GM19395 (cell line): ENCODE results near the gene GOLGA2.
A peak's percentile ranks its signal among the peaks of the same experiment; 100 is the strongest.

Experiments used
- ATAC-seq: cut with Tn5 transposase; IDR thresholded peaks from one replicate; pipeline ENCODE4 v1.9.1; 2021; ENCODE audit warnings: mild to moderate bottlenecking, moderate library complexity; ENCODE audit not compliant: unreplicated experiment

GOLGA2 gene

DNA sequence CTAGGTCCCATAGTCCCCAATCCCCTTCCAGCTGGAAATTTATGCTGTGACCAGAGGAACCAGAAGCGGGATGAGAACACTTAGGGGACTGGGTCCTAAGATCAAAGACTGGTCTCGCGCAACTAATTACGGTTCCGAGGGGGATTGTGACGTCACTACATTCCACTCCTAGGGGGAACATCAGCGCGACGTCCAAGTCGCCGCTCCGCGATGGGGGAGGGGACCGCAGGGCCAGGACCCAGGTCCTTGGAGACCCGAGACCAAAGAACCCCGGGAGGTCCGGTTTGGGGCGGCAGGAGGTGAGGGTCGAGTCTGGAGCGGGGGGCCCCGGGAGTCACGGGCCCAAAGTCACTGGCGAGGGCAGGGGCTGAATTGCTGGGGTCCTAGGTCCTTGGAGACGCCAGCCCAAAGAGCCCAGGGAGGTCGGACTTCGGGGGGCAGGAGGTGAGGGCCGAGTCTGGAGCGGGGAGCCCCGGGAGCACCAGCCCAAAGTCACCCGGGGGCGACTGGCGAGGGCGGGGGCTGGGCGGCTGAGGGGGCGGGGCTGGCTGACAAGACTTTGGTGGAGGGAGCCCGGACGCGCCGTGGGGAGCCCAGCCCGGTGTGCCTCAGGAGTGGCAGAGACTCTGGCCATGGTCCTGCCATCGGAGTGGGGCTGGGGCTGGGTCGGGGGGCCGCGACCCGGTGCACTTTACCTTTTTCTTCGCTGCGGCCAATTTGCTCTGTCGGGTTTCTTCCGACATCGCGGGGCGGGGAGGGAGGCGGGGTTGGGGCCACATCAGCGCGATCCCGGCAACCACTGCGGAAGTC lies at the start of gene GOLGA2:
GOLGA2 (minus strand) TSS at position 810 of the 810 bp plus-strand sequence; CDS start at position 779, 31 bp downstream.
- ATAC-seq: peak; percentile 65

- ATAC-seq: no peak
Observed at GRCh38 chr9:128324401-128324800, 48.6 kb upstream of the GOLGA2 start.

- ATAC-seq: no peak
Observed at GRCh38 chr9:128323791-128324190, 48.0 kb upstream of the GOLGA2 start.

DNA sequence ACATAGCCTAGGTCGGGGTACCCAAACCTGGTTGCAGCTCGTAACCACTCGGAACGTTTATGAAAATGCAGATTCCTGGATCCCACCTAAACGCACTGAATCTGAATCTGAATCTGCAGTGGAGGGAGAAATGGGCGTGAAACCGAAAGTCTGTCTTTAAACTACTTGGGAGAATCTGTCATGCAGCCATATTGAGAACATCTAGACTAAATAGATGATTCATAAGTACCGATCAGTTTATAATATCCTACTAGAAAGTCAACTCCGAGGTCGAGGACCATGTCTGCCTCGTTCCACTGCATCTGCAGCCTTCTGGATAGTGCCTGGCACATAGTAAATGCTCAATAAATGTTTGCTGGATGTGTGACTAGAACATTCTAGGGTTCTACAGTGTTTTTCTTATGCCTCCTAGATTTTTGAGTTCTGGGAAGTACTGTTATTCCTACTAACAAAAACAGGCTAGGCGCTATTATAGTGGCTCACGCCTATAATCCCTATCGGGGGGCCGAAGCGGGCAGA lies 47.5 kb upstream of the GOLGA2 start:
- no peak for ATAC-seq

DNA sequence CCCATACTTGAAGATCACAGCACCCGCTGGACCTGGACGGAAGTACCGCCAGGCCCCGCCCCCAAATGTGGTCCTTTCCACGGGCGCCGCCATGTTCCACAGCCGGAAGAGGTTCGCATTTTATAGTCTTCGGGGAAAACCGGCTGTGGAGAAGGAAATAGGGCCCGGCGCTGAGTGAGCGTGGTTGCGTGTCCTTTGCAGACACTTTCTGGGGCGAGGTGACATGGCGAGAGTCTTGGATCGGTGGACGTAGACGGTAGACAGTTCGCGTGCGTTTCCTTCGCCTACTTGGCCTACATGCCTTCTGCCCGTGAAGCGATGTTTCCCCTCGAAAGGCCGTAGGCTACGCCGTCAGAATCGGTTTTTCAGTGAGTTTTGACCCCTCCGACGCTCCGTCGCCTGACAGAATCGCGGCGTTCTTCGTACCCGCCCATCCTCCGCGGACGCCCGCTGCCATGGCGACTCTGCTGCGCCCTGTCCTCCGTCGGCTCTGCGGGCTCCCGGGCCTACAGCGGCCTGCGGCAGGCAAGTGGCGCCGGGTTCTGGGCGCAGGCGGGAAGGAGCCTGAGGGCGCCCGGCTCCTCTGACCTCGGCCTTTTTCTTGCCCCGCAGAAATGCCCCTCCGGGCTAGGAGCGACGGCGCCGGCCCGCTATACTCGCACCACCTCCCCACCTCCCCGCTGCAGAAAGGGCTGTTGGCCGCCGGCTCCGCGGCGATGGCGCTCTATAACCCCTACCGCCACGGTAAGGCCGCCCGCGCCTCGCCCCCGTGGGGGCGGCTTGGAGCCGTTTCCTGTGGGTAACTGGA lies 46.8 kb upstream of the GOLGA2 start, which contains the start of the genes COQ4 and TRUB2:
COQ4 (plus strand) TSS at position 436 of the 808 bp plus-strand sequence; CDS start at position 456, 20 bp downstream.
TRUB2 (minus strand) TSS at position 44 of the 808 bp plus-strand sequence; CDS start at position 5, 39 bp downstream.
- peak; percentile 85 for ATAC-seq

- ATAC-seq: peak; percentile 6
Observed at GRCh38 chr9:128321879-128322403, 46.1 kb upstream of the GOLGA2 start.

GRCh38 chr9:128321343-128321742 lies 45.5 kb upstream of the GOLGA2 start:
- no peak for ATAC-seq

DNA sequence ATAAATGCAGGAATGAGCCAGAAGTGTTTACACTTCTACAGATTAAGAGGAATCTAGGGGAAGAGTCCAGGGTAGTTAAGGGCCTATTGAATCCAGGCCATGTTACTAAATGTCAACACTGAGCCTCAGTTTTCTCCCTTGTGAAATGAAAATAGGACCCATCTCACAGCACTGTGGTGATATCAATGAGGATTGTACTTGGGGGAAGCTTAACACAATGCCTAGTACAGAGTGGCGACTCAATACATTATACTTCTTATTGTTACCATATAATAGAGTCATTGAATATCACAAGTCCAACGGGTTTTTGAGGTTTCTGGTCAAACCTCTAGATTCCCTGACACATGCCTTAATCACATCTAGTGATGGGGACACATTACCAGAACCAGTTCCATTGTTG lies 41.8 kb upstream of the GOLGA2 start:
- ATAC-seq: no peak

DNA sequence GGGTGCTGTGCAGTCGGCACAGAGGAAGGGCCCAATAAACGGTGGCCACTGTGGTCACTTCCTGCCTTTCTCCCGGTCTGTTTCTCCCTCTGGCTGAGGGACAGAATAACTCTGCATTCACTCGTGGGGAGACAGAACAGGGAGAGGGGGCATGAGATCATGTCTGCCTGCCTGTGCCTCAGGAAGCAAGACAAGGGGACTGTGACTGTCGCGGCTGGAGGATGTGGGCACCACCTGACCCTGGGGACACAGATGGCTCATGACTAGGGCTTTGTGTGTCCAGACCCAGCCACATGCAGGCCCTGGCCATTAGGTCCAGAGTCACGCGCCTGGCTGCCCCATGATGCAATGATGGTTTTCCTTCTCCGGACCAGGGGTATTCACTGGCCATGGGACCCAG lies 40.6 kb upstream of the GOLGA2 start:
- ATAC-seq: no peak

GRCh38 chr9:128314697-128315096 lies 38.9 kb upstream of the GOLGA2 start:
- no peak for ATAC-seq

DNA sequence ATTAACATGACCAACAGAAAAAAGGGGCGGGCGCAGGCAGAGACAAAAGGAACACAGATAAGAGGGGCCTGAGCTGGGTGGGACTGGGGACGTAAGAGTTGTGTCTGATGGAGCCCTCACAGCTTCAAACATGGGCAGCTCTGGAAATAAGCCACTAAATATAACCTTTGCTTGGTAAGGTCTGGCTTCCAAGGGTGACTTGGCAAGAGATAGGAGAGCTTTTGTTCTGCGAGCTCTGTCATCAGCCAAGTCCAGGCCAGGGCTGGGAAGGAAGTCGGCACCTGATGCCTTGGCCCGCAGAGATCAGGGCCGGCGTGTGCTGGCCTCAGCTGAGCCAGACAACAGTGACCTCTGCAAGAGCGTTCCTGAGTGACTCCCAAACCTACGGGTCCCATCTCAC lies 34.7 kb upstream of the GOLGA2 start:
- ATAC-seq: no peak

GRCh38 chr9:128309551-128309950 lies 33.7 kb upstream of the GOLGA2 start:
- ATAC-seq: no peak

DNA sequence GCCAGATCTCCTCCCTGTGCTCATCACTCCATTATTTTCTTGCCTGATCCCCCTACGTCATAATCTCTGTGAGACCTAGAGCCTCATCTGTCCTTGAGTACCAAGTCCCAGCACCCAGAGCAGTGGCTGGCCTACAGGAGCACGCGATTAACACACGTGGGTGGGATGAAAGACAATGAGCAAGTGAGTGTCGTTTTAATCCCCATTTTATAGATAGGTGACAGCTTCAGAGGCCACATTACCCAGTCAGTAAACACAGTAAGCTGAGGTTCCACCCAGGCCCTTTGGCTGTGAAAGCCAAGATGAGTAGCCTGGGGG lies 29.1 kb upstream of the GOLGA2 start:
- no peak for ATAC-seq

- no peak for ATAC-seq
Observed at GRCh38 chr9:128304136-128304970, 28.5 kb upstream of the GOLGA2 start.

GRCh38 chr9:128298535-128299482 lies 23.0 kb upstream of the GOLGA2 start:
- no peak for ATAC-seq

GRCh38 chr9:128297221-128297773 lies 21.5 kb upstream of the GOLGA2 start:
- no peak for ATAC-seq

GRCh38 chr9:128296340-128297220 lies 20.8 kb upstream of the GOLGA2 start:
- no peak for ATAC-seq

DNA sequence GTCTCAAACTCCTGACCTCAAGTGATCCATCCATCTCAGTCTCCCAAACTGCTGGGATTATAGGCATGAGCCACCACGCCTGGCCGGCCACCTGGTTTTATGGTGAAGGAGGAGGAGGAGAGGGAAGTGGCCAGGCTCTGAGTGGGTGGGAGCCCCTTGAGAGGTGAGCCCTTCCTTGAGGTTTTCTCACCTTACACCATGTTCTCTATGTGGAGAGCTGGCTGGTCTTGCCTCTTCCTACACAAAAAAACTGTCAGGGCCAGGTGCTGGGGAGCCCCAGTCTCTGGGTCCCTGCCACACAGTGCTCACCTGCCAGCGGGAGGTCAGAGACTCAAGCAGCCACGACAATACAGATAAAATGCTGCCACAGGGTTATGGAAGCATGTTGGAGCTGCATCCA lies 18.3 kb upstream of the GOLGA2 start:
- no peak for ATAC-seq
